Rectal smooth muscle tissue (tissue), 1 donor: Measurements from ENCODE around the gene SERPINE3.
A peak's percentile ranks its signal among the peaks of the same experiment; 100 is the strongest.

Experiments
- H3K27ac ChIP-seq: one replicate; pipeline ENCODE4 v1.7.0; 2013; ENCODE audit warnings: low read depth, low read length, inconsistent platforms
- H3K27me3 ChIP-seq: one replicate; pipeline ENCODE4 v1.7.0; 2013; ENCODE audit warnings: low read length; ENCODE audit not compliant: control insufficient read depth, insufficient read depth
- H3K36me3 ChIP-seq: one replicate; pipeline ENCODE4 v1.7.0; 2013; ENCODE audit warnings: low read length; ENCODE audit not compliant: control insufficient read depth, insufficient read depth
- H3K4me1 ChIP-seq: one replicate; pipeline ENCODE4 v1.7.0; 2013; ENCODE audit warnings: low read length; ENCODE audit not compliant: control insufficient read depth, insufficient read depth
- H3K4me3 ChIP-seq: one replicate; pipeline ENCODE4 v1.7.0; 2013; ENCODE audit warnings: low read length
- H3K9ac ChIP-seq: one replicate; pipeline ENCODE4 v1.7.0; 2013; ENCODE audit warnings: low read length

The SERPINE3 gene

DNA sequence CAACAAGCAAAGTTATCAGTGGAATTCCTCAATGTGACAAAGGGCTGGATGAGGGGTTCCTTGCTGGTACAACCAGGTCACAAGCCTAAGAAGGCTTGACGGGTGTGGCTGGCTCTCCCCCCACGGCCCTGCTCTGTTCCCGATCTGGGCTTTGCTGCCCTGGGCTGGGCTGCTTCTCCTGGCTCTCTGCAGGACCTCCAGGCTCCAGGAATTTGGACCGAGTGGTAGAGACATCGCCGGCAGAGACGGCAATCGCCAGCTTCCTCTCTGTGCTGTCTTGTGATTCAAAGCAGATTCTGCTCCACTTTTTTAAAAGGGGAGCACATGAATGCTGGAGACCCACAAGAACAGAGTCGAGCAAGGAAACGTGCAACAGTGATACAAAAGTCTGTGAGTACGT, at the start of gene SERPINE3:
Gene SERPINE3, plus strand, starts transcription at position 338 of the 400 bp plus-strand sequence. CDS start 1,401 bp downstream, outside the sequence.
- Histone ChIP-seq H3K36me3 (no peaks in the 10 kb centered on the region), H3K9ac (no peak within 1 kb of the TSS), H3K27ac (no peak within 1 kb of the TSS), H3K4me1 (no peaks in the 10 kb centered on the region), H3K4me3 (no peak within 1 kb of the TSS), H3K27me3 (no peaks in the 10 kb centered on the region)

DNA sequence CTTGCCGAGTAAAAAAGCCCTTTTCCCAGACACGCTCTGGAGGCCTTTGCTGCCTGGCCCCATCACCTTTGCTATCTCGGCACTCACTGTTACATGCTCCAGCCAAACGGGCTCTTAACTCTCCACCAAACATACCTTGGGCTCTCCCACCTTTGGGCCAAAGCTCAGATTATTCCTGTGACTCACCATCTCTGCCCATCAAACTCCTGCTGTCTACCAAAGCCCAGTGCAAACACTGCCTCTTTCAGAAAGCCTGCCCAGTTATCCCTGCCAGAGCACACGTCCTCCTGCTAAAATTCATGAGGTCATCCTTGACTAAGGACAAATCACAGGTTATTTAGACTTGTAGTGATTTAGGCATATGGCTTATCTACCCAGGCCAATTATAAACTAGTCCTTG, 48.1 kb upstream of the SERPINE3 start:
- no peaks in the 10 kb centered on the region for H3K36me3 ChIP-seq
- H3K9ac ChIP-seq: no peak overlapping the region
- H3K4me3 ChIP-seq: no peak overlapping the region
- H3K4me1 ChIP-seq: peaks cover 17% of the 10 kb centered on the region
- H3K27me3 ChIP-seq: no peaks in the 10 kb centered on the region
- peak overlapping the region; percentile 59 for H3K27ac ChIP-seq

DNA sequence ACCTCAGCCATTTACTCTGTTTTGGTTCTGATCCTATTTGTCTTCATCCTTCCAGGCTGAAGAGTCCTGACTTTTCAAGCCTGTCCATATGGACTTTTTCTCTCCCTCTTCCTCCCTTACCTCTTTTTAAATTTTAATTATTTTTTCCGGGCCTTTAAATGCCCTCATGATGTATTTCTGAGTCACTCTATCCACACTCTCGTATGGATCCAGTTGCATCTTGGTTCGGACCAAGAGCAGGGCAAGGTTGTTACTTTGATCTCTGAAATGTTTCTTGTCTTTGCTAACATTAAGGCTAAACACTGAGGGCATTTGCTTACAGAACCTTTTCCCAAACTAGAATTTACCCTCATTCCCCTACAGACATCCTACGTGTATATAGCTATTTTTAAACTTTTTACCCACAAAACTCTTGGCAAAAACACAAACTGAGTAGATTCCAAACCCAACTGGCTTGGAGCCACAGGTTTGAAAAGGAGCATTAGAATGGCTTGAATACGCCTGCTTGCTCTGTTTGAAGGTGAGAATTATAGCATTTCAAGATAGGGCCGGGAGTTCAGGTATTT, 47.4 kb upstream of the SERPINE3 start:
- Histone ChIP-seq H3K36me3 (no peaks in the 10 kb centered on the region), H3K27me3 (no peaks in the 10 kb centered on the region), H3K4me1 (peaks cover 17% of the 10 kb centered on the region), H3K27ac (peak overlapping the region; percentile 59), H3K4me3 (no peak overlapping the region), H3K9ac (no peak overlapping the region)

DNA sequence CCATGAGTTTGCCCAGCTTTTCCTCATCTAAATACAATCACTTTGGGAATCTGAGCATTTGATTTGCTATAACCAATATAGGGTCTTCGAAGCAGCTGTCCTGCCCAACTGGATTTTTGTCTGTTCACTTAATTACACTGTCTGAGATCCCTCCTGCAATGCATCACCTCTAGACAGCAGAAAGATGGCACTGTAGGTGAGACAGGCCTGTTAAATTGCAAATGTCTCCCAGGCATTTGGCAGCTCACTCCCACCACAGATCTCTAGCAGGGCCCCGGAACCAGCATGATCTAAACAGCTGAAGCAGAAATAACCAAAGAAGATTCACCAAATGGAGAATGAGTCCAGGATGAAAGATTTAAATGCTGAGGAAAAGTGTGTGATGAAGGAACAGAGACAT, 41.9 kb upstream of the SERPINE3 start:
- no peaks in the 10 kb centered on the region for H3K36me3 ChIP-seq
- H3K27me3 ChIP-seq: no peaks in the 10 kb centered on the region
- H3K9ac ChIP-seq: no peak overlapping the region

DNA sequence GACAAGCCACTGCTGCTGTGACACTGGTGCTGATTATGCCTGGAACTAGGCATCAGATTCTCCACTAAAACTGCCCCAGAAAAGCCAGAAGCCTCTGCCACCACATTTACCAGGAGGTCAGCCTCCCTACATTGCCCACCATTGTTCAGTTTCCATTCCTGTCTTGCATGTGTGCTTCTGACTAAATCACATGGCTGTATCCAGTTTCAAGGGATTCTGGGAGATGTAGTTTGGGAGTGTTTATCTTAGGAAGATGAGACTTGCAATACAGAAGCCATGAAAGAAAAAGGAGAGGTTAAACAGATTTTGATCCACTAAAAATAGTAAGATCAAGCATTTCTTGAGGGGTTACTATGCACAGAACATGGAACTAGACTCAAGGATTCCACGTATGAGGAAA, 40.7 kb upstream of the SERPINE3 start:
- Histone ChIP-seq H3K27ac (no peak overlapping the region), H3K27me3 (no peaks in the 10 kb centered on the region), H3K4me3 (no peak overlapping the region), H3K9ac (no peak overlapping the region), H3K36me3 (no peaks in the 10 kb centered on the region), H3K4me1 (no peaks in the 10 kb centered on the region)

More for the DNA sequence above, 41.9 kb upstream of the SERPINE3 start:
- Histone ChIP-seq H3K27ac (no peak overlapping the region), H3K4me3 (no peak overlapping the region), H3K4me1 (peaks cover 2% of the 10 kb centered on the region)

DNA sequence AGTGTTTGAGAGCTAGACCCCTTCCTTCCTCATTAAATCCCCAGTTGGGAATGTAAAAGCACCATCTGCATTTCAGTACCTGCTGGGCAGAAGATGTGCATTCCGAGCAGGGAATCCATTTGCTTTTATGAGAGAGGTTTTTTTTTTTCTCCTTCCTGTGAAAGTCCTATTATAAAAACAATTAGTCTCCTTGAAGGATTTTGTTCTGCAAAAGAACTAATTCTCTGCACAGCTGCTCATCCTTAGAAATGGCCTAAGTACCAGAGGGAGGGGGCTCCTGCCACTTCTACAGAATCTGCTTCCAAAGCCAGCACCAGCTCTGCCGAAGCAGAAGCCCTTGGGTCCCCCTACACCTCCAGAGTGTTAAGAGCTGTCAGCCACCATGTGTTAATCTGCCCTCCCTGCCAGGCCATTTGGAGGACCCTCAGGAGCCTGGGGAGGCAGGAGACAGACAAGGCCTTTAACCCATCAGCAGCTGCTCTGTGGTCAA, 36.4 kb upstream of the SERPINE3 start:
- Histone ChIP-seq H3K4me3 (no peak overlapping the region), H3K27me3 (no peaks in the 10 kb centered on the region), H3K36me3 (no peaks in the 10 kb centered on the region), H3K4me1 (no peaks in the 10 kb centered on the region), H3K27ac (no peak overlapping the region), H3K9ac (no peak overlapping the region)

DNA sequence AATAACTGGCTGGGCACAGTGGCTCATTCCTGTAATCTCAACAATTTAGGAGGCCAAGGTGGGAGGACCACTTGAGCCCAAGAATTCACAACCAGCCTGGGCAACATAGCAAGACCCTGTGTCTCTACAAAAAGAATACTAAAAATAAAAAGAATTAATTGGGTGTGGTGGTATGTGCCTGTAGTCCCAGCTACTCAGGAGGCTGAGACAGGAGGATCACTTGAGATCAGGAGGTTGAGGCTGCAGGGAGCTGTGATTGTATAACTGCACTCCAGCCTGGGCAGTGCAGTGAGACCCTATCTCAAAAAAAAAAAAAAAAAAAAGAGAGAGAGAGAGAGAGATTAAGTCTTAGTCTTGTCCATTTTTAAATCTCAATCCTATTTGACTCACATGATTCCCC, 35.6 kb upstream of the SERPINE3 start:
- H3K4me3 ChIP-seq: no peak overlapping the region
- no peak overlapping the region for H3K9ac ChIP-seq
- H3K36me3 ChIP-seq: no peaks in the 10 kb centered on the region
- no peaks in the 10 kb centered on the region for H3K4me1 ChIP-seq
- no peak overlapping the region for H3K27ac ChIP-seq
- H3K27me3 ChIP-seq: no peaks in the 10 kb centered on the region

DNA sequence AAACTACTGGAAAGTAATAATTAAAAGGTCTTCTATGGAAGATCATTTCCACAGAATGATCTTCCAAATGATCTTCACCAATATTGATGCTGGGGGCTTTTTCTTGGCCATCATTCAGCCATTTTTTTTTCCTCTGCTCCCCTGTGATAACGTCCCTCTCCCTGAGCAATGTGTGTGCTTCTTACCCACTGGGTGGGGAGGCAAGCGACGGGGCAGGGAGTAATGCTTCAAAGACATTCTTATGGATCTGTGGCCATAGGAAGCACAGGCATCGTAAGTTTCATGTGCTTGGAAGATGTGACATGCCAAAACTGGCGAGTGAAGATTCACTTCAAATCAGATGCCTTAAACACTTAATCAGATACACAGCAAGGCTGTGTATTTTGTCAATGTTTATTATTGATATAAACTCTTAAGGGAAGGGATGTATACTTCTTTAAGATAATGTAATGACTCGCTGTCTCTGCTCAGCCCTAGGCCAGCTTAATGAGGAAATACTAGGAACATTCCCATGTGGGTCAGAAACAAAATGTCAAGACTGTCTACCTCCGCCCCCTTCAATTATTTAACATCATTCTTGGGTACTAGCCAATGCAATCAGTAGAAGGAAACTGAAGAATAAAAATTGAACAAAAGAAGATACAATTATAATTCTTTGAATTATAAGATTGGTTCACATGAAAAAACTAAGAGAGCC, 34.1 kb upstream of the SERPINE3 start:
- H3K27me3 ChIP-seq: no peaks in the 10 kb centered on the region
- no peak overlapping the region for H3K9ac ChIP-seq
- H3K36me3 ChIP-seq: no peaks in the 10 kb centered on the region
- H3K4me3 ChIP-seq: no peak overlapping the region
- no peaks in the 10 kb centered on the region for H3K4me1 ChIP-seq
- H3K27ac ChIP-seq: no peak overlapping the region

DNA sequence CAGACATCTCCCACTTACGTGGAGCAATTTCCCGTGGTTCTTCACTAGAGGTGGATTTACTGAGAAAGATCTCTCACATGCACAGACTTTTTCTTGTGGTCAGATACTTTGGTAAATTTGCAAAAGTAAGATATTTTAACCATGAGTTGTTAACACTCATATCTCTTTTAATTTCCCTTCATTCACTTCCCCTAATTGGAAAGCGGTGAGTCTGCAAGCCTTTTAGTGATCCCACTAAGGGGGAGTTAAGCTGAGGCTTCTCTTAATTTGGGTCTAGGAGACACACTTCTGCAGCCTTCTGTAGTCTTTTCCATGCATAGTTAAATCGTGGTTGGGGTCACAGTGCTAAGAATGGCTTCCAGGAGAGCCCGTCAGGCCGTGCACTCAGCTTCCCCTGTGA, 30.7 kb upstream of the SERPINE3 start:
- H3K9ac ChIP-seq: no peak overlapping the region

DNA sequence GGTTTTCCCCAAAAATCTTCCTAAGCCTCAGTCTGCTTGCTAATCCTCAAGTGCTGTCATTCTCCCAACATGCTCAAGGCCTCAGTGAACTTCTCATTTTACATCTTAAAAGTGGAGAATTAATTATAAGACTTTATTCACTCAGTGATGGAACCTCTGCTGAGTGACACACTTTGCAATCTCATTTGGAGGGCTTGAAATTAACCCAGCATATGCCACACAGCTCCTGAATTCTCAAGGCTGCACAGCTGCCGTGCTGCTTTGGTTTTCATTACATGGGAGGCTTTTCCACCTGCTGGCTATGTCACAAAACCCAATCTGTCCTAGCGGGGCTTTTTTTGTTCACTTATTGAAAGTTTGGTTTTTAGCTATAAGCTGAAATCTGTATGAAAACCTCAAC, 28.3 kb upstream of the SERPINE3 start:
- Histone ChIP-seq H3K4me3 (no peak overlapping the region), H3K4me1 (no peaks in the 10 kb centered on the region), H3K27me3 (no peaks in the 10 kb centered on the region), H3K27ac (no peak overlapping the region), H3K9ac (no peak overlapping the region), H3K36me3 (no peaks in the 10 kb centered on the region)

More for the DNA sequence above, 30.7 kb upstream of the SERPINE3 start:
- Histone ChIP-seq H3K27me3 (no peaks in the 10 kb centered on the region), H3K4me3 (no peak overlapping the region), H3K36me3 (no peaks in the 10 kb centered on the region), H3K27ac (no peak overlapping the region), H3K4me1 (no peaks in the 10 kb centered on the region)

DNA sequence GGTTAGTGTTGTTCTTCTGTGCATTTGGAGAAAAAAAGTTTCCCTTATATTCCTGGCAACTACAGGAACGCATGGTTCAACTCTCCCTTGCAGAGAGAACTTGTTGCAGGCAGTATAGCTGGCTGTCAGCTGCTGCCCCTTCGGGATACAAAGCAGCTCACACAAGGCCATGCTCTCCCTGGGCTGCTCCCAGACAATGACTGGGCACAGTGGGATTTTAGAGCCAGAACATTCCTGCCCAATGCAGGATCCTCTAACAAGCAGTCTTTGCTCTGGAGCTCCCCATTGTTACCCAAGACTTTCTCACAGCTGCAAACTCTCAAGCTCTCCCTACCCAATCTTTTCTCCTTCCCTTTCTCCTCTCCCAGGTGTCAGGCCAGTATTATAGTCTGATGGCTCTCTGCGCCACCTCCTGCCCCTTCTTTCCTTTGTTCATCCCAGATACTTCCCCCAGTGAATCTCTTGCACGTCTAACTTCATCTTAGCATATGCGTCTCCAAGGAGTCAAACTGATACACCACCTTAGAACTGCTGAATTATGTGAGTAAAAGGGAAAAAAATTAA, 27.5 kb upstream of the SERPINE3 start:
- Histone ChIP-seq H3K36me3 (no peaks in the 10 kb centered on the region), H3K27ac (no peak overlapping the region), H3K4me3 (no peak overlapping the region), H3K27me3 (no peaks in the 10 kb centered on the region), H3K9ac (no peak overlapping the region), H3K4me1 (no peaks in the 10 kb centered on the region)

DNA sequence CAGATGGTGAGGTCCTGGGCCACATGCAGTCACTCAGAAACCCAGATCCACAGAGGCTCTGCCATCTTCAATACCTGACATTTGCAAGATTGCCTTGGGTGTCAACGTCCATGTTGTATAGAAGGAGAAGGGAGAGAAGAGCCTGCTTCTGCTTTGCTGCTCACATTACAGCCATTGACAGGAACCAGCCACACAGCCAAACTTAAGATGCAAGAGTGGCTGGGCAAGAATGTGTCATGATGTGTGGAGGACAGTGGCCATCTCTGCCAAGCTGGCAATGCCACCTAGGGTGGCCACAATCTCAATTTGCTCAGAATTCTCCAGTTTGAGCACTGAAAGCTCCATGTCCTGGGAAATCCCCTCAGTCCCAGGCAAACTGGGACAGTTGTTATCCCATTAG, 25.9 kb upstream of the SERPINE3 start:
- Histone ChIP-seq H3K4me1 (no peaks in the 10 kb centered on the region), H3K36me3 (no peaks in the 10 kb centered on the region), H3K9ac (no peak overlapping the region), H3K27me3 (no peaks in the 10 kb centered on the region), H3K4me3 (no peak overlapping the region), H3K27ac (no peak overlapping the region)

DNA sequence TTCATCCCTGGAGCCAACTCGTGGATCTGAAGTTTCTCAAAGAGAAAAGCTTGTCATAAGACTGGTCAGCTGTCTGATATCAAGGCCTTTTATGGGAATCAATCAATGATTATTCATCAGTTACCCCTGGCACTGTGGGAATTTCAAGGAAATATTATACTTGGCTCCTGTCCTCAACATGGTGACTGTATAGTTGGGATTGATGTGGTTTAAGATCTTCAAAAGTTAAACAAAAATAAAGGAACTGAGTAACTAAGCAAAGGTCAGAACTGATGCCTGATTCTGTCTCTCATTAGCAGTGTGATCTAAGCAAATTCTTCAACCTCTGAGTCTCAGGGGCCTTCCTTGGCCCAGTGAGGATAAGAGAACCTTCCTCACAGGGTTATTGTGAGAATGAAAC, 22.2 kb upstream of the SERPINE3 start:
- Histone ChIP-seq H3K4me3 (no peak overlapping the region), H3K36me3 (no peaks in the 10 kb centered on the region), H3K4me1 (no peaks in the 10 kb centered on the region), H3K27me3 (no peaks in the 10 kb centered on the region), H3K9ac (no peak overlapping the region), H3K27ac (no peak overlapping the region)
